GM23338 (cell line): ENCODE measurements around the gene MBD5. TPM values are rescaled to one million over a fixed set of nuclear protein-coding genes. Genes with fewer than 3 reads are reported as not detected.

Source experiments
- ATAC-seq: fragments of 200-7000 bp; cut with Tn5 transposase; 3 replicates; pipeline ENCODE4 v1.9.1; 2020
- DNase-seq: peaks from one replicate; pipeline ENCODE4 v3.0.0-alpha.2; 2015; ENCODE audit warnings: low spot score
- H2AFZ ChIP-seq: fragments of 200-600 bp; sonication (generic); 2 replicates; pipeline ENCODE4 v1.8.0; 2016; ENCODE audit warnings: antibody characterized with exemption, mild to moderate bottlenecking, moderate library complexity
- H3F3A ChIP-seq: fragments of 200-600 bp; sonication (generic); replicated peaks from 2 replicates; pipeline ENCODE4 v1.8.0; 2017; ENCODE audit warnings: antibody characterized with exemption, mixed run types, low read depth
- H3K27ac ChIP-seq: fragments of 200-600 bp; sonication (generic); 2 replicates; pipeline ENCODE4 v1.6.1; 2016; ENCODE audit warnings: low read depth
- H3K27me3 ChIP-seq: fragments of 200-600 bp; sonication (generic); 2 replicates; pipeline ENCODE4 v1.8.0; 2016; ENCODE audit warnings: mild to moderate bottlenecking, mixed run types, moderate library complexity; ENCODE audit not compliant: insufficient read depth
- H3K36me3 ChIP-seq: fragments of 200-600 bp; sonication (generic); 2 replicates; pipeline ENCODE4 v1.8.0; 2016; ENCODE audit warnings: mild to moderate bottlenecking; ENCODE audit not compliant: insufficient read depth
- H3K4me1 ChIP-seq: fragments of 200-600 bp; sonication (generic); 2 replicates; pipeline ENCODE4 v1.8.0; 2016; ENCODE audit warnings: mild to moderate bottlenecking, moderate library complexity; ENCODE audit not compliant: insufficient read depth
- H3K4me2 ChIP-seq: fragments of 200-600 bp; sonication (generic); 2 replicates; pipeline ENCODE4 v1.7.1; 2017; ENCODE audit warnings: mixed run types
- H3K4me3 ChIP-seq: fragments of 200-600 bp; sonication (generic); 2 replicates; pipeline ENCODE4 v1.6.1; 2016; ENCODE audit warnings: mixed run types
- H3K79me2 ChIP-seq: fragments of 200-600 bp; sonication (generic); replicated peaks from 2 replicates; pipeline ENCODE4 v1.8.0; 2017; ENCODE audit warnings: mild to moderate bottlenecking; ENCODE audit not compliant: insufficient read depth
- H3K9me2 ChIP-seq: fragments of 200-600 bp; sonication (generic); 2 replicates; pipeline ENCODE4 v1.8.0; 2017; ENCODE audit not compliant: insufficient read depth
- H4K20me1 ChIP-seq: fragments of 200-600 bp; sonication (generic); replicated peaks from 2 replicates; pipeline ENCODE4 v1.8.0; 2017; ENCODE audit warnings: mild to moderate bottlenecking; ENCODE audit not compliant: insufficient read depth
- H3K27ac Mint-ChIP-seq: 2 replicates; pipeline ENCODE4 v1.8.0; 2020; ENCODE audit warnings: inconsistent platforms, mild to moderate bottlenecking, moderate library complexity, mixed read lengths
- H3K27me3 Mint-ChIP-seq: 3 replicates; pipeline ENCODE4 v1.8.0; 2022; ENCODE audit warnings: low read depth, mild to moderate bottlenecking, moderate library complexity, mixed read lengths, inconsistent platforms; ENCODE audit not compliant: insufficient read depth, poor library complexity
- H3K36me3 Mint-ChIP-seq: 3 replicates; pipeline ENCODE4 v1.8.0; 2021; ENCODE audit warnings: low read depth, mild to moderate bottlenecking, inconsistent platforms, moderate library complexity, mixed read lengths
- H3K4me1 Mint-ChIP-seq: 3 replicates; pipeline ENCODE4 v1.8.0; 2020; ENCODE audit warnings: mild to moderate bottlenecking, inconsistent platforms, mixed read lengths
- H3K4me3 Mint-ChIP-seq: 3 replicates; pipeline ENCODE4 v1.8.0; 2021; ENCODE audit warnings: moderate library complexity, mild to moderate bottlenecking, inconsistent platforms, mixed read lengths
- H3K9me3 Mint-ChIP-seq: 3 replicates; pipeline ENCODE4 v1.8.0; 2020; ENCODE audit warnings: moderate library complexity, mild to moderate bottlenecking, inconsistent platforms, mixed read lengths
- CREB1 ChIP-seq: fragments of 250-450 bp; sonication (Bioruptor Pico); IDR thresholded peaks from 2 replicates; pipeline ENCODE4 v1.5.0; 2020; ENCODE audit warnings: low read depth, mild to moderate bottlenecking, moderate library complexity
- EZH2phosphoT487 ChIP-seq: fragments of 200-600 bp; sonication (generic); IDR thresholded peaks from one replicate; pipeline ENCODE4 v1.8.1; 2018; ENCODE audit warnings: antibody characterized with exemption; ENCODE audit not compliant: unreplicated experiment
- JUNB ChIP-seq: IDR thresholded peaks from one replicate; pipeline ENCODE4 v1.6.1; 2016; ENCODE audit warnings: antibody characterized with exemption; ENCODE audit not compliant: unreplicated experiment
- NANOG ChIP-seq: IDR thresholded peaks from 2 replicates; pipeline ENCODE4 v1.6.1; 2016; ENCODE audit warnings: antibody characterized with exemption, borderline replicate concordance
- ZNF114 ChIP-seq: fragments of 250-450 bp; sonication (Bioruptor Pico); IDR thresholded peaks from 2 replicates; pipeline ENCODE4 v1.5.0; 2020; ENCODE audit warnings: mild to moderate bottlenecking, moderate library complexity
- ZNF331 ChIP-seq: fragments of 250-450 bp; sonication (Bioruptor Pico); IDR thresholded peaks from 2 replicates; pipeline ENCODE4 v1.5.0; 2020; ENCODE audit warnings: low read depth, mild to moderate bottlenecking, moderate library complexity
- ZNF462 ChIP-seq: fragments of 250-450 bp; sonication (Bioruptor Pico); IDR thresholded peaks from 2 replicates; pipeline ENCODE4 v1.5.0; 2020; ENCODE audit warnings: mild to moderate bottlenecking, moderate library complexity
- polyA plus RNA-seq: library from polyadenylated mRNA; unstranded; fragments of >200 nt; fragmentation: Nextera tagmentation; extraction: Ambion mirVana; gene quantifications from 2 replicates; pipeline ENCODE4 v1.2.1, GENCODE V29; 2016
- total RNA-seq: library from RNA; depleted of rRNA; stranded (reverse); fragments of >200 nt; shearing (Covaris generic); gene quantifications from 2 replicates; pipeline ENCODE4 v1.2.3, GENCODE V29; 2014

The MBD5 gene
- total and polyA plus RNA-seq, 2 experiments from 2014 or later, result 16.2 to 23.1 TPM

GRCh38 chr2:148298196-148298595 is 277.3 kb downstream of the MBD5 start (continued):
- no peak for TF ChIP-seq ZNF462 (CRISPR knock-in tag)

GRCh38 chr2:148299616-148300015 is 278.7 kb downstream of the MBD5 start:
- peaks cover 3% of the 10 kb centered on the region; the same call in 1 of the 3 replicates for H3K36me3 Mint-ChIP-seq
- Histone ChIP-seq H3K4me3 (no peak overlapping the region), H3K27me3 (no peaks in the 10 kb centered on the region), H3K36me3 (no peaks in the 10 kb centered on the region), H3K4me2 (no peak overlapping the region), H3K9me2 (0 out of 2 replicates have a peak, but pooled peaks cover 4% of the 10 kb centered on the region), H4K20me1 (no peaks in the 10 kb centered on the region), H3K79me2 (no peaks in the 10 kb centered on the region), H3K4me1 (peaks cover 35% of the 10 kb centered on the region), H2AFZ (no peak overlapping the region), H3K27ac (no peak overlapping the region), H3F3A (no peaks in the 10 kb centered on the region)
- no peak overlapping the region for H3K4me3 Mint-ChIP-seq
- peaks cover 39% of the 10 kb centered on the region for H3K4me1 Mint-ChIP-seq
- ATAC-seq, result no peak
- H3K9me3 Mint-ChIP-seq, result no peaks in the 10 kb centered on the region
- H3K27me3 Mint-ChIP-seq, result peaks cover 2% of the 10 kb centered on the region
- H3K27ac Mint-ChIP-seq, result no peak overlapping the region
- no peak for DNase-seq
- TF ChIP-seq ZNF331 (no peak), ZNF462 (CRISPR knock-in tag) (no peak), JUNB (no peak), ZNF114 (CRISPR knock-in tag) (no peak), EZH2phosphoT487 (no peak), CREB1 (CRISPR knock-in tag) (no peak), NANOG (no peak)
